Measurements from ENCODE around the gene OR6C68.

DNA sequence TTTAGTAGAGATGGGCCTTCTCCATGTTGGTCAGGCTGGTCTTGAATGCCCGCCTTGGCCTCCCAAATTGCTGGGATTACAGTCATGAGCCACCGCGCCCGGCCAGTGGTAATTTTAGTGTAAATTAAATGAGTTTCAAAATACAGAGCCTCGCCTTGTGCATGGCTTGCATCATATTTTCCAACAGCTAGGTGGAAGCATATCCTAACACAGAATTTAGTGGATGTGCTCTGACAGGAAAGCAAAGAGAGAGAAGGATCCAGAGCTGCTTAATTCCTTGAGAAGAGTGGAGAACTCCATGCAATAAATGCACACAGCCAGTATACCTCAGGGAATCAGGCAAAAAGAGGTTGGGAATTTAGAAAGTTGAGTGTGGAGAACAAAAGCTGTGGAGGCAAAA lies 45.9 kb upstream of the OR6C68 start:
- TF ChIP-seq, protein P1, sequence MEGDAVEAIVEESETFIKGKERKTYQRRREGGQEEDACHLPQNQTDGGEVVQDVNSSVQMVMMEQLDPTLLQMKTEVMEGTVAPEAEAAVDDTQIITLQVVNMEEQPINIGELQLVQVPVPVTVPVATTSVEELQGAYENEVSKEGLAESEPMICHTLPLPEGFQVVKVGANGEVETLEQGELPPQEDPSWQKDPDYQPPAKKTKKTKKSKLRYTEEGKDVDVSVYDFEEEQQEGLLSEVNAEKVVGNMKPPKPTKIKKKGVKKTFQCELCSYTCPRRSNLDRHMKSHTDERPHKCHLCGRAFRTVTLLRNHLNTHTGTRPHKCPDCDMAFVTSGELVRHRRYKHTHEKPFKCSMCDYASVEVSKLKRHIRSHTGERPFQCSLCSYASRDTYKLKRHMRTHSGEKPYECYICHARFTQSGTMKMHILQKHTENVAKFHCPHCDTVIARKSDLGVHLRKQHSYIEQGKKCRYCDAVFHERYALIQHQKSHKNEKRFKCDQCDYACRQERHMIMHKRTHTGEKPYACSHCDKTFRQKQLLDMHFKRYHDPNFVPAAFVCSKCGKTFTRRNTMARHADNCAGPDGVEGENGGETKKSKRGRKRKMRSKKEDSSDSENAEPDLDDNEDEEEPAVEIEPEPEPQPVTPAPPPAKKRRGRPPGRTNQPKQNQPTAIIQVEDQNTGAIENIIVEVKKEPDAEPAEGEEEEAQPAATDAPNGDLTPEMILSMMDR (IDR thresholded peaks at IDR 0.05; ENCODE audit: insufficient read depth, low read depth, low read length): no peak
- TF ChIP-seq EZH2 (IDR thresholded peaks at IDR 0.05; ENCODE audit: insufficient read depth, low read length): no peak
